Islet precursor cell (in vitro differentiated cells): ENCODE measurements around the gene CT55.
"Not testable (repeated sequence)": the region's sequence is repeated elsewhere in the genome, so short reads cannot be mapped to it uniquely, and the experiment has no call there.

Source experiments
- DNase-seq: peaks from one replicate; pipeline ENCODE4 v3.0.0-alpha.2; 2018

Gene CT55, protein sequence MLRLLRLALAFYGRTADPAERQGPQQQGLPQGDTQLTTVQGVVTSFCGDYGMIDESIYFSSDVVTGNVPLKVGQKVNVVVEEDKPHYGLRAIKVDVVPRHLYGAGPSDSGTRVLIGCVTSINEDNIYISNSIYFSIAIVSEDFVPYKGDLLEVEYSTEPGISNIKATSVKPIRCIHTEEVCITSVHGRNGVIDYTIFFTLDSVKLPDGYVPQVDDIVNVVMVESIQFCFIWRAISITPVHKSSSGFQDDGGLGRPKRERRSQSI

DNA sequence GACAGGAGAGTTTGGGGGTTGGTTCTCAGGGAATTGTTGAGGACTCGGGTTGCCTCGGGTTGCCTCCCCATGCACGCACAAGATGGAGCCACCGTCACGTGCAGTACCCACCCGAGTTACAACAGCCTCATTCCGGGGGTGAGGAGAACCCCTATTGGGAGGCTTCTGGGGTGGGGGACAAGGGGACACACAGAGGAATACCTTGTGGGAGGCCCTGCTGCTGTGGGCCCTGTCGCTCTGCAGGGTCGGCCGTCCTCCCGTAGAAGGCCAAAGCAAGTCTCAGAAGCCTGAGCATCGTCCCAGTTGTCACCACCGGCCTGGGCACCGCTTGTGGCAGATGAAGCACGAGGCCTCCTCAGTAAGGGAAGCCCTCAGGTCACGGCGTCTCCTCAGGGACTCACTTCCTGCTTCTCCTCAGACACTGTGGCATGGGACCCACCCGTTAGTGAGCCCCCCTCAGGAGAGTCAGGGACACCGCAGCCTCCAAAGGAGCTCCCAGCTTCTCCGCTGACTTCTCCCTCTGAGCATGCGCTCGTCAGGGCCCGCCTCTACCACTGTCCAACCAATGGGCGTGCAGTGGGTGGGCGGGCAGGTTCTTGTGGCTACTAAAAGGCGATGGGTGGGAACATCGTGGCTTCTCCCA lies at the start of gene CT55:
Gene CT55 (minus strand): TSS at position 522 of the 643 bp plus-strand sequence. CDS start 227 bp downstream, at position 295.
- no peak for DNase-seq

GRCh38 chrX:135213200-135213844 lies 42.1 kb upstream of the CT55 start:
- no peak for DNase-seq

DNA sequence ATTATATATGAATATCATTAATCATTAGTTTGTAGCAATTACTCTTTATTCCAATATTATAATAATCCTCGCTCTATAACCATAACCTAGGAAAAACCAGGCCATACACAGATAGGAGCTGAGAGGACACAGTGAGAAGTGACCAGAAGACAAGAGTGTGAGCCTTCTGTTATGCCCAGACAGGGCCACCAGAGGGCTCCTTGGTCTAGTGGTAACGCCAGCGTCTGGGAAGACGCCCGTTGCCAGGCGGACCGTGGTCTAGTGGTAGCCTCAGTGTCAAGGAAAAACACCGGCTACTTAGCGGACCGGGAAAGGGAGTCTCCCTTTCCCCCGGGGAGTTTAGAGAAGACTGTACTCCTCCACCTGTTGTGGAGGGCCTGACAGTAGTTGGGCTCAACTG lies 35.2 kb upstream of the CT55 start:
- not testable (repeated sequence) for DNase-seq

- no peak for DNase-seq
Observed at GRCh38 chrX:135200297-135200696, 29.1 kb upstream of the CT55 start.

- no peak for DNase-seq
Observed at GRCh38 chrX:135194684-135195083, 23.5 kb upstream of the CT55 start.

GRCh38 chrX:135193740-135194139 lies 22.5 kb upstream of the CT55 start:
- DNase-seq = no peak

DNA sequence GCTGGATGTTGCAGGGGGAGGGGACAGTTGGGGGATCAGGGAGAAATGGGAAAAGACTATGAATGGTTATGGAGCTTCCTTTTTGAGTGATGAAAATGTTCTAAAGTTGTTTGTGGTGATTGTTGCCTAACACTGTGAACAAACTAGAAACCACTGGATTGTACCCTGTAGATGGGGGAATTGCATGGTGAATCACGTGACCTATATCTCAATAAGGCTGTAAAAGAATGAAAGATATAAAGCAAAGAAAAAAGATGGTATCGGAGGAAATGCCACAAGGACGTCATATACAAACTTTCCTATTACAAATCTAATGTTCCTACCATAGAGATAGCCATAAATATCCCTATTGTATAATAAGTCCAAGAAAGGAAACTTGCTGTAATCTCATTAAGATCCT lies 20.6 kb upstream of the CT55 start:
- no peak for DNase-seq

DNA sequence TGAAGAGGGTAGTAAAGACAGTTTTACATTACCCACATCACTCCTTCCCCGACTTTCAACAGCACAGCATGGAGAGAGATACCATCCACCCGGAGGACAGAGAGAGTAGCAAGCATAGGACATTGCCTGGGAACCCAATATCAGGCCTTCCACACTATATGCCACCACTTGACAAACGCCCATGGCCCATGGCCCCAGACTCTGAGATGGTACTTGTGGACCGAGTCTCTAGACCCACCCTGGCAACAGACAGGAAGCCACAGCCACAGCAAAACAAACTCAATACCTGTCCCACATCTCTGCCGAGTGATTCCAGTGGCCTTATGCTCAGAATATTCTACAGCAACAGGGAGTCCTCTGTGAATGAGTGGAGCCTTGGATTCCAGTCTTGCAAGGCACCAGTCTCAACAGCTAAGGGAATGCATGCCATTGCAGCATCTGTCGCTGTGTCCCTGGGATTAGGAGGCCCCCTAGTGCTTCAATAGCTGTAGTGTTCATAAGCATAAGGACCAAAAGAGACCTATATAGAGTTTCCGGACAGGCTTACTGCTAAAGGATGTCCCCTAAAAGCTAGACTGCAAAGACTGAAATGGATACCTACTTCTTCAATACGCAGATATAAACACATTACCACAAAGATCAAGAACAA lies 14.7 kb upstream of the CT55 start:
- peak; percentile 76 for DNase-seq

DNA sequence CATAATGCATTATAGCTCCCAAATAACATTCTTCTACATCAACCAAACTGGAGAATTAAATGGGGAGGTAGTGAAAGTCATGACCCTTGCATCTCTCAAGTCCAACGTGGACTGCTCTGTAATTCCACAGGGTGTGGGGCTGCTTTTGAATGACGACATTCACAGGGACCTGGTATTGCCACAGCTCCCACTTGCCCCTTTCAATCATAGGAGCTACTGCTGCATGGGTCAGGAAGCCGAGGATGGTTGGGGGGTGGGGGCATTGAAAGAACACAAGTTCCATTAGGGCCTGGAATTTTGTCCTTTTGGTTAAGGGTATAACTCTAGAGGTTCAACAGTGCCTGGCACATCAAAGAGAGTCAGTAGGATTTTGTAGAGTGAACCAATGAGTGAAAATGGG lies 7.4 kb upstream of the CT55 start:
- DNase-seq = no peak

DNA sequence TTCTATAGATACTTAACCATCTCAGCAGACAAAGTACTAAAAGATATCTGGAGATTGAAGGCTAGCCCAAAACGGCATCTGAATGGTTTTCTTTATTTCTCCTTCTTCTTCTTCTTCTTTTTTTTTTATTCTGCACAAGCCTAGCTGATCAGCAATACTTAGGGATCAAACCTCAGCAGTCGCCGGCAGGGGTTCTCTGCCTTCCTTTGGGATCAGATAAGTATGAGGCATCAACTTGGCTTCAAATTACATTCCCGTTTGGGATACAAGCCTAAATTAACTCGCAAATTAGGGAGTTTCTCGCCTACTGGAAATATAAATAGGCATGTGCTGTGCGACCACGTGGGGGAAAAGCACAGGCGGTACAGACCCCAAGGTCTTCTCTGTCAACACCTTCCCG lies 730 bp downstream of the CT55 start:
- no peak for DNase-seq

GRCh38 chrX:135169534-135169933 lies 1.7 kb downstream of the CT55 start:
- not testable (repeated sequence) for DNase-seq

GRCh38 chrX:135168486-135168885 lies 2.7 kb downstream of the CT55 start:
- no peak for DNase-seq

GRCh38 chrX:135154688-135155087 lies 16.5 kb downstream of the CT55 start:
- not testable (repeated sequence) for DNase-seq

DNA sequence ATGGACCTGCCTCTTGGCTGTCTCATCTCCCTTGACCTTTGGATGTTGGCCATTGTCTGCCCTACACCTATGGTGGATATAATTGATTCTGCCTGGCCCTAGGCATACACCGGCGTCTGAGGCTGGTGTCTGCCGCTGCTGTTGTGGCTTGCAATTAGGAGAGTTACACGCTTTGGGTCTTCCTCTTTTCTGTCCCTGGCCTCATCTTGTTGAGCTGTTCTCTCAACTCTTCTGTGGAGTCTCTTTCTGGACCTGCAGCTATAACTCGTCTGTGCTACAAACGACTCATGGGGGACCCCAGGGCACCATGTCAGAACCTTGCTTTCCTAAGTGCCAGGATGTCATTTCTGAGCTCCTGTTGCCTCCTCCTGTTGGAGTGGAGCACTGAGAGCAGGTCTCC lies 45.1 kb downstream of the CT55 start:
- DNase-seq = not testable (repeated sequence)

- DNase-seq = not testable (repeated sequence)
Observed at GRCh38 chrX:135120056-135120576, 51.1 kb downstream of the CT55 start, which contains the start of gene ETDB. Gene ETDB, minus strand, starts transcription at chrX:135120526. Its CDS starts 1,265 bp downstream, at chrX:135119261.

DNA sequence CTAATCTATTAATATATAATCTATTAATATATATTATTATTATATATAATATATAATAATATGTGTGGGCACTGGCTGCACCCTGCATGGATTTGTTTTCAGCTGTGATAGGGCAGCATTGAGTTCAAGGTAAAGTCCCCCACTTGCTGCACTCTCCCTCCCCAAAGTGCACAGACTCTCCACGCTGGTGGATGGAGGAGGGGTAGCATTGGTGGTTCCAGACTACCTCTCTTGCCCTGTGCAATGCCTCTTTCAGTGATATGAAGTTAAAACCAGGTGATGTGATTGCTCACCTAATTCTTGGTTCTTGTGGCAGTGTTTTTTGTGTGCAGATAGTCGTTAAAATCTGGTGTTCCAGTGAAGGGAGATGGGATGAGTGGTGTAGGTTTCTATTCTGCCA lies 55.1 kb downstream of the CT55 start:
- DNase-seq = not testable (repeated sequence)

DNA sequence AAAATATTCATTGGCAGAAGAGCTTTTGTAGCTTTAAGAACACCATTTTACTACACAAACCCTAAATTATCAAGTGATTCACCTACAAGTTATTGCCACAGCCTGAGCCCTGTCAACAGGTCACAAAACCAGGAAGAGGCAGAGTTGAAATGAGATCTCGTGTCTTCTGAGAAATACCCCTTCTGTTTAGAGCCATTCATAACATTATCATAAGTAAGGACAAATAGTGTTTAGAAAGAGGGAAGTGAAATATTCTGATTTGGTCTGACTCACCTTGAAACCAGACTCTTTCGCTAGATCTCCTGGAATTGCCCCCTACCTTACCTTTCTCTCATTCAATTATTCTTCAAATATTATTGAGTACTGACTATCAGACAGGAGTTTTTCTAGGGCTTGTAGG lies 56.8 kb downstream of the CT55 start:
- no peak for DNase-seq

DNA sequence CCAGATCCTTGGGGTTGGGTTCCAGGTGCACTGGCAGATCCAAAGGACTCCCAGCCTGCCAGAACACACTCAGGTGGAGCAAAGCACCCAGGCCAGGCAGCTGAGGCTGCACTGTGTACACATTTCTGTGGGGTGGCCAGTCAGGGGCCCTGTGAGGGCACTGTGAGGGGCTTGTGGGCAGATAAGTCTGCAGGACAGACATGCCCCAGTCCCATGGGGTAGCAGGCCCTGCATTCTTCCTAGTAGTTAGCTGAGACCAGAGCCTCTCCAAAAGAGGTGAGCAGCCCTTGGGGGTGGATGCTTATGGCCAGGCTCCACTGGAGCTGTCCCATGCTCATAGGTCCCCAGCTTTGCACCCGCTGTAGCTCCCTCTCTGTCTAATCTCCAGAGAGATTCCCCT lies 58.5 kb downstream of the CT55 start:
- DNase-seq = no peak

DNA sequence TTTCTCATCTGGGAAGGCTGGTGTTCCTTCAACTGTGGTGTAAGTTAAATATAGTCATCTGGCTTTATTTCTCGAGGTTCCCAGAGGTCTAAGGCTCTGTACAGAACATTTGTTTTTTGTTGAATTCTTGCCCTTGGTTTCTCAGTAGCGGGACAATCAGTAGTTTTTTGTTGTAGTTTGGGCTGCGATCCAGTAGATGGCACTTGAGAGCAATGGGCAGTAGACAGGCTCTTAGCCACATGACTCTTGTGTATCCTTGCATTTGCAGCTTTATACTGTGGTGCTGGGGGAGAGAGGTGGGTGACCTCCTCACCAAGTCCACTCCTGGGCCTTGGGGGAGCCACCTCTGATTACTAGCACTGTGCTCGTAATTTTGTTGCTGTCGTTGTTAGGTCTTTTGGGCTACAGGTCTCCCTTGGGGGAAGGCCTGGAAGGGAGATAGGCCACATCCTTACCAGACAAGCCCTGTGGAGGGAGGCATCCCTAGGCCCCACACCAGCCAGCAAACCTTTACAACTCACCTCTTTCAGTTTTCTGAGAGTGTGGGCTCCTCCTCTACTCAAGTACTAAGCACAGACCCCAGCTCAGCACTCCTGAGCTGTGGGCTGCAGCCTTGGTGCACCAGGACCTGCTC lies 59.0 kb downstream of the CT55 start:
- DNase-seq = peak; percentile 63

DNA sequence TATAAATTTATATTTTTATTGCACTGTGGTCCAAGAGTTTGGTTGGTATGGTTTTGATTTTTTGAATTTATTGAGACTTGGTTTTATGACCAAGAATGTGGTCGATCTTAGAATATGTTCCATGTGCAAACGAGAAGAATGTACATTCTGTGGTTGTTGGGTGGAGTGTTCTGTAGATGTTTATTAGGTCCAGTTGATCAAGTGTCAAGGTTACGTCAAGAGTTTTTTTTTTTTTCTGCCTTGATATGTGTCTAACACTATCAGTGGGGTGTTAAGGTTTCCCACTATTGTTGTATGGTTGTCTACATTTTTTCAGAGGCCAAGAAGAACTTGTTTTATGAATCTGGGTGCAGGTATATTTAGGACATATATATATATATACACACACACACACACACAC lies 61.6 kb downstream of the CT55 start:
- no peak for DNase-seq
